Gastrocnemius medialis (tissue), 4 donors: ENCODE results near the gene RCSD1.

Experiments
- POLR2A ChIP-seq, 2 donors: fragments of 450-650 bp; IDR thresholded peaks; one replicate each; pipeline ENCODE4 v1.6.1; 2017; ENCODE audit warnings: antibody characterized with exemption in 2 of 2, mild to moderate bottlenecking in 2 of 2, moderate library complexity in 2 of 2
- TF ChIP-seq, protein P1 (sequence below), 5 experiments: fragments of 450-650 bp in 3 of 5; fragments of 200-600 bp in 2 of 5; sonication (generic) in 2 of 5; IDR thresholded peaks in 4 of 5; conservative IDR thresholded peaks in 1 of 5; 1 replicate in 4 of 5; 2 replicates in 1 of 5; pipeline ENCODE4 v1.5.1; 2016 to 2019; ENCODE audit warnings: antibody characterized with exemption in 5 of 5, mild to moderate bottlenecking in 3 of 5, moderate library complexity in 3 of 5

DNA sequence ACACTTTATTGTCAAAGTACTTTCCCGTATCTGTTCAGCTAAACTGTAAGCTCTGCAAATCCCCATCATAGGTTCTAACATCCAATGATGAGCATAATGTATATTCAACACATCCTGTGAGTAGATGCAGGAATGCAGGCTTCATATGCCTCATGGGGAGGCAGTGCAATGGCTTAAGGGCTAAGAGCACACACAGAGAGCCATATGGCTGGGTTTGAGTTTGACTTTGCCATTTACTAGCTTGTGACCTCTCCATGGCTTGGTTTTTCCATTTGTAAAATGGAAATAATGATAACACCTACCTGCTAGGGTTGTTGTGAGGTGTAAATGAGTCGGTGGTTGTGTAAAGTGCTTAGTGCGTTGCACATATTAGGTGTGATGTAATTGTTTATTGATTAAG is 13.4 kb downstream of the RCSD1 start:
- TF ChIP-seq, protein P1, sequence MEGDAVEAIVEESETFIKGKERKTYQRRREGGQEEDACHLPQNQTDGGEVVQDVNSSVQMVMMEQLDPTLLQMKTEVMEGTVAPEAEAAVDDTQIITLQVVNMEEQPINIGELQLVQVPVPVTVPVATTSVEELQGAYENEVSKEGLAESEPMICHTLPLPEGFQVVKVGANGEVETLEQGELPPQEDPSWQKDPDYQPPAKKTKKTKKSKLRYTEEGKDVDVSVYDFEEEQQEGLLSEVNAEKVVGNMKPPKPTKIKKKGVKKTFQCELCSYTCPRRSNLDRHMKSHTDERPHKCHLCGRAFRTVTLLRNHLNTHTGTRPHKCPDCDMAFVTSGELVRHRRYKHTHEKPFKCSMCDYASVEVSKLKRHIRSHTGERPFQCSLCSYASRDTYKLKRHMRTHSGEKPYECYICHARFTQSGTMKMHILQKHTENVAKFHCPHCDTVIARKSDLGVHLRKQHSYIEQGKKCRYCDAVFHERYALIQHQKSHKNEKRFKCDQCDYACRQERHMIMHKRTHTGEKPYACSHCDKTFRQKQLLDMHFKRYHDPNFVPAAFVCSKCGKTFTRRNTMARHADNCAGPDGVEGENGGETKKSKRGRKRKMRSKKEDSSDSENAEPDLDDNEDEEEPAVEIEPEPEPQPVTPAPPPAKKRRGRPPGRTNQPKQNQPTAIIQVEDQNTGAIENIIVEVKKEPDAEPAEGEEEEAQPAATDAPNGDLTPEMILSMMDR (IDR thresholded peaks at IDR 0.05 in 4 of 5, conservative IDR thresholded peaks at IDR 0.05 in 1 of 5) = no peak
- no peak for TF ChIP-seq POLR2A (IDR thresholded peaks at IDR 0.05)
